Stimulated activated naive B cell treated with anti-CD40 and anti-IgM and Interleukin-4, amounts not matched to agents 10 μg/mL and 1 μg/mL and 100 μg/mL, for 72 hours (primary cell): ENCODE measurements around the gene GPR132.
"Not testable (repeated sequence)": the region's sequence is repeated elsewhere in the genome, so short reads cannot be mapped to it uniquely, and the experiment has no call there.

ENCODE experiments used
- ATAC-seq, 2 donors: fragments of 150-1000 bp; cut with Tn5 transposase; replicated peaks; 2 replicates each; pipeline ENCODE4 v1.10.0; 2021; ENCODE audit warnings: moderate library complexity in 1 of 2
- DNase-seq: peaks from one replicate; pipeline ENCODE4 v3.0.0; 2021
- H3K27ac Mint-ChIP-seq: one replicate; pipeline ENCODE4 v1.8.0; 2022; ENCODE audit warnings: mild to moderate bottlenecking, mixed read lengths
- H3K27me3 Mint-ChIP-seq, 2 donors: one replicate each; pipeline ENCODE4 v1.8.0; 2022; ENCODE audit warnings: mixed read lengths in 2 of 2
- H3K36me3 Mint-ChIP-seq, 2 donors: one replicate each; pipeline ENCODE4 v1.8.0; 2022; ENCODE audit warnings: mixed read lengths in 2 of 2, mild to moderate bottlenecking in 1 of 2
- H3K4me1 Mint-ChIP-seq, 2 donors: one replicate each; pipeline ENCODE4 v1.8.0; 2022; ENCODE audit warnings: mixed read lengths in 2 of 2, mild to moderate bottlenecking in 1 of 2
- H3K4me3 Mint-ChIP-seq, 2 donors: one replicate each; pipeline ENCODE4 v1.8.0; 2022; ENCODE audit warnings: mild to moderate bottlenecking in 2 of 2, mixed read lengths in 2 of 2, moderate library complexity in 1 of 2
- H3K9me3 Mint-ChIP-seq, 2 donors: one replicate each; pipeline ENCODE4 v1.8.0; 2022; ENCODE audit warnings: mixed read lengths in 2 of 2, mild to moderate bottlenecking in 1 of 2

GPR132 gene

GRCh38 chr14:105042813-105043212 is 22.4 kb downstream of the GPR132 start:
- H3K4me3 Mint-ChIP-seq, result no peak overlapping the region
- DNase-seq, result no peak
- peaks cover 7 to 14% of the 10 kb centered on the region in 2 donors for H3K36me3 Mint-ChIP-seq
- peaks cover 15 to 40% of the 10 kb centered on the region in 2 donors for H3K4me1 Mint-ChIP-seq
- no peaks in the 10 kb centered on the region for H3K9me3 Mint-ChIP-seq
- peaks cover 0 to 4% of the 10 kb centered on the region in 2 donors for H3K27me3 Mint-ChIP-seq
- no peak for ATAC-seq
- peak overlapping the region; percentile 5 for H3K27ac Mint-ChIP-seq

DNA sequence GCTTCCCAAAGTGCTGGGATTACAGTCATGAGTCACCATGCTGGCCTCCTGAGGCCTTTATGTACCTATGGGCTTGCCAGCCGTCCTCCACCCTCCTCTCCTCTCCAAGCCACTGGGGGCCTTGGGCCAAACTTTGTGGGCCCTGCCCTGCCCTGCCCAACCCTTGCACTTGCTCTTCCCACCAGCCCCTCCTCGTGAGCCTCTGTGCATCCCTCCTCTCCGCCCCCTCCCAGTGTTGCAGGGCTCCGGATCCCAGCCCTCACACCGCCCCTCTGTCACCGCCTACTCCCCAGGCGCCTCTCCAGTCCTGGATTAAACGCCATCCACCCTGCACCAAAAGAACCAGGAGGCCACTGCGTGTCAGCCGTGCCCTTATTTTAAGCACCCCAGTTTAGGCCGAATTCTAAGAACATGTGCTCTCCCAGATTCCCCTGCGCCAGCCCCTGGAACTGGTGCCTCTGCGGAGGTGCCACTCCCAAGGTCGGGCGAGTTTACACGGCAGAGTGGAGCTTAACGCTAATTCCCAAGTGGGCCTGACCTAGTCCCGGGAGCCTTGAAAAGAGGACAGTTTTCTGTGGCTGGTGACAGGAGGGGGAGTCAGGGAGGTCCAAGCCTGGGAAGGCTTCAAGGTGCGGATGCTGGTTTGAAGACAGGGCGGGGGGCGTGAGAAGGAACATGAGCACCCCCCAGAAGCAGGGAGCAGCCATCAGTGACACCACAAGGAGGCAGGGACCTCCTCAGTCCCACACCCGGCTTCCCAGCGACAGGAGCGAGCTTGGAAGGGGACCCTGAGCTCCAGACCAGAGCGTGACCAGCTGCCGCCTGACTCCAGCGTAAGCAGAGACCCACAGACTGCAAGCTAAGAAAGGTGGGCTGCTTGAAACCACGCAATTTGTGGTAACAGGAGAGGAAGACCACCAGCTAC is 23.1 kb downstream of the GPR132 start:
- Mint-ChIP-seq H3K36me3 (peaks cover 2 to 6% of the 10 kb centered on the region in 2 donors), H3K4me3 (no peak overlapping the region), H3K27me3 (peaks cover 0 to 4% of the 10 kb centered on the region in 2 donors), H3K4me1 (peaks cover 12 to 33% of the 10 kb centered on the region in 2 donors), H3K27ac (no peak overlapping the region), H3K9me3 (no peaks in the 10 kb centered on the region)
- DNase-seq (no peak), ATAC-seq (no peak)

DNA sequence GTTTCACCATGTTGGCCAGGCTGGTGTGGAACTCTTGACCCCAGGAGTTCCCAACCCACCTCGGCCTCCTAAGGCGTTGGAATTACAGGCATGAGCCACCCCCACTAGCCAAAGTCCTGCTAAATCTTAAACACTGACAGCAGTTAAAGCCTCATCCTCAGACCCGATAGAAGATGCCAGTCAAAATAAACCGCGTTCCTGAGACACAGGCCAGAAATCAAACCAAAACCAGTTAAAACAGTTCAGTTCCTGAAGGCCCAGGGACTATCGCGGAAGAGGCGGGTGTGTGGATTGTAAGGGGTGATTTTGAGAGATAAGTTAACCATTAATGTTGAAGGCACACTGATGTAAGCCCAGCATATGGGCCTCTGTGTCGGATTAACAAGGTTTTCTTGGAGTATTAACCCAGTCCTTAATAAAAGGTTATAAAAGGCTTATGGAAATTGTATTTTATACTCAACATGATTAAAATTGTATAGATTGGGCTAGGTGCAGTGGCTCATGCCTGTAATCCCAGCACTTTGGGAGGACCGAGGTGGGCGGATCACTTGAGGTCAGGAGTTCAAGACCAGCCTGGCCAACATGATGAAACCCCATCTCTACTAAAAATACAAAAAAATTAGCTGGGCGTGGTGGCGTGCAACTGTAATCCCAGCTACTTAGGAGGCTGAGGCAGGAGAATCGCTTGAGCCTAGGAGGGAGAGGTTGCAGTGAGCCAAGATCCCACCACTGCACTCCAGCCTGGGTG is 25.6 kb downstream of the GPR132 start:
- no peak for DNase-seq
- Mint-ChIP-seq H3K27ac (peak overlapping the region; percentile 51), H3K27me3 (peaks cover 0 to 4% of the 10 kb centered on the region in 2 donors), H3K4me1 (peaks cover 3 to 13% of the 10 kb centered on the region in 2 donors), H3K36me3 (no peaks in the 10 kb centered on the region), H3K4me3 (no peak overlapping the region), H3K9me3 (no peaks in the 10 kb centered on the region)
- no peak for ATAC-seq

DNA sequence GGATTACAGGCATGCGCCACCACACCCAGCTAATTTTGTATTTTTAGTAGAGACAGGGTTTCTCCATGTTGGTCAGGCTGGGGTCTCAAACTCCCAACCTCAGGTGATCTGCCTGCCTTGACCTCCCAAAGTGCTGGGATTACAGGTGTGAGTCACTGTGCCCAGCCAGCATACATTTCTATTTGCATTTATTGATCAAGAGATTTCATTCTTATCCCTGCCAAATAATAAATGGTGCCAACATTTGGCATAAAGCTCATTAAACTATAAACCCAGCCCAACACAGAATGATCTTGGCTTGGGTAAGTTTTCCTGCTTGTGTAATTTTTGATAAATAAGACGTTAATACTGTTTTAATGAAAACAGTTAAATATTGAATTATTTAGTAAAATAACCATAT is 29.6 kb downstream of the GPR132 start:
- H3K4me3 Mint-ChIP-seq, H3K36me3 Mint-ChIP-seq, DNase-seq, H3K9me3 Mint-ChIP-seq, ATAC-seq, H3K27me3 Mint-ChIP-seq: not testable (repeated sequence)
- Mint-ChIP-seq H3K27ac (peak overlapping the region; percentile 73), H3K4me1 (peaks cover 4 to 13% of the 10 kb centered on the region in 2 donors)

GRCh38 chr14:105034315-105035039 is 30.8 kb downstream of the GPR132 start:
- no peak overlapping the region for H3K4me3 Mint-ChIP-seq
- no peak overlapping the region for H3K27ac Mint-ChIP-seq
- ATAC-seq (no peak), DNase-seq (no peak)
- no peaks in the 10 kb centered on the region for H3K9me3 Mint-ChIP-seq
- peaks cover 4 to 14% of the 10 kb centered on the region in 2 donors for H3K4me1 Mint-ChIP-seq
- H3K36me3 Mint-ChIP-seq, result peaks cover 0 to 6% of the 10 kb centered on the region in 2 donors
- no peaks in the 10 kb centered on the region for H3K27me3 Mint-ChIP-seq

GRCh38 chr14:105033412-105033900 is 31.8 kb downstream of the GPR132 start:
- peaks cover 4 to 14% of the 10 kb centered on the region in 2 donors for H3K4me1 Mint-ChIP-seq
- peak overlapping the region; percentile 58 to 74 for H3K4me3 Mint-ChIP-seq
- not testable (repeated sequence) for ATAC-seq

GRCh38 chr14:105032451-105032901 is 32.8 kb downstream of the GPR132 start:
- not testable (repeated sequence) for H3K9me3 Mint-ChIP-seq, ATAC-seq, H3K4me3 Mint-ChIP-seq, H3K36me3 Mint-ChIP-seq, DNase-seq, H3K27ac Mint-ChIP-seq, H3K27me3 Mint-ChIP-seq
- H3K4me1 Mint-ChIP-seq, result peaks cover 4 to 14% of the 10 kb centered on the region in 2 donors

More at GRCh38 chr14:105033412-105033900, 31.8 kb downstream of the GPR132 start:
- peak overlapping the region; percentile 28 for H3K27ac Mint-ChIP-seq
- H3K9me3 Mint-ChIP-seq, DNase-seq, H3K27me3 Mint-ChIP-seq, H3K36me3 Mint-ChIP-seq: not testable (repeated sequence)

DNA sequence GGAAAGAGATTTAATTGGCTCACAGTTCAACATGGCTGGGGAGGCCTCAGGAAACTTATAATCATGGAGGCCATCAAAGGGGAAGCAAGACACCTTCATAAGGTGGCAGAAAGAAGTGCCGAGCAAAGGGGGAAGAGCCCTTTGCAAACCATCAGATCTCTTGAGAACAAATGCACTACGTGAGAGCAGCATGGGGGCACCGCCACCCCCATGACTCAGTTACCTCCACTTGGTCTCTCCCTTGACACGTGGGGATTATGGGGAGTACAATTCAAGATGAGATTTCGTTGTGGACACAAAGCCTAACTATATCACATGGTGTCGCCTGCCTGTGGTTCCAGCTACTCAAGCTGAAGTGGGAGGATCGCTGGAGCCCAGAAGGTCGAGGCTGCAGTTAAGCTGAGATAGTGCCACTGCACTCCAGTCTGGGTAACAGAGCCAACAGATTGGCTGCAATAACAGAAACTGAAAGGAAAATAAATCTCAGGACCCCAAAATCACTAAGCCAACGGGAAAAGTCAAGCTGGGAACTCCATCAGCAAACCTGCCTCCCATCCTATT is 34.3 kb downstream of the GPR132 start:
- Mint-ChIP-seq H3K27me3 (no peaks in the 10 kb centered on the region), H3K9me3 (peaks cover 0 to 2% of the 10 kb centered on the region in 2 donors), H3K36me3 (peaks cover 2 to 13% of the 10 kb centered on the region in 2 donors), H3K27ac (no peak overlapping the region), H3K4me1 (peaks cover 8 to 19% of the 10 kb centered on the region in 2 donors), H3K4me3 (no peak overlapping the region)
- ATAC-seq (no peak), DNase-seq (no peak)

GRCh38 chr14:105030194-105030593 is 35.0 kb downstream of the GPR132 start:
- H3K27me3 Mint-ChIP-seq, result no peaks in the 10 kb centered on the region
- peaks cover 8 to 19% of the 10 kb centered on the region in 2 donors for H3K4me1 Mint-ChIP-seq
- no peak overlapping the region for H3K27ac Mint-ChIP-seq
- H3K4me3 Mint-ChIP-seq, result no peak overlapping the region
- DNase-seq (no peak), ATAC-seq (no peak)
- H3K36me3 Mint-ChIP-seq, result peaks cover 2 to 13% of the 10 kb centered on the region in 2 donors
- peaks cover 0 to 2% of the 10 kb centered on the region in 2 donors for H3K9me3 Mint-ChIP-seq

- H3K36me3 Mint-ChIP-seq, result peaks cover 2 to 13% of the 10 kb centered on the region in 2 donors
These were observed 35.8 kb downstream of the GPR132 start for GRCh38 chr14:105029402-105029801.

DNA sequence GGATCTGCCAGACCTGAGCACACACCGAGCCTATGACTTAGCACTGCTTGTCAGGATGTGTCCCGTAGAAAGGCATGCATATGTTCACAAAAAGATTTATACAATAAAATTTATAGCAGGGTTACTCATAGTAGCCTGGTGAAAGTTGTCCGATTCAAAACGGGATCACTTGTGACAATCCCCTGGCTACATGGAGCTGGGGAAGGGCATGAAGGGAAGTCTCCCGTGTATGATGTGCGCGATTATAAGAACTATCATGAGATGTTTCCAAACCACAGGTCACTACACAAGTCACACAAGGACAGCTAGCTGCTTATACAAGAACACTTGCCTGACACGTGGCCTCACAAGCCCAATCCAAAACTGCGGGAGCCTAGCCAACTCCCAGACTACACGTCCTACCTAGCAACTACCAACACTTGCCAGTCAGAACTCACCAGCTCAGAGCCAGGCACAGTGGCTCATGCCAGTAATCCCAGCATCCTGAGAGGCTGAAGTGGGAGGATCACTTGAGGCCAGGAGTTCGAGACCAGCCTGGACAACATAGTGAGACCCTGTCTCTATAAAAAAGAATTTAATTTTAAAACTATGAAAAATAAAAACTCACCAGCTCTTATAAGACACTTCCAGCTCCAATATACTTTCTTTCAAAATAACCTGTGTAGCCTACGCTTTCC is 36.8 kb downstream of the GPR132 start:
- Mint-ChIP-seq H3K36me3 (peaks cover 2 to 14% of the 10 kb centered on the region in 2 donors), H3K9me3 (peaks cover 0 to 2% of the 10 kb centered on the region in 2 donors), H3K27ac (no peak overlapping the region), H3K4me1 (peaks cover 11 to 23% of the 10 kb centered on the region in 2 donors), H3K4me3 (no peak overlapping the region), H3K27me3 (no peaks in the 10 kb centered on the region)
- ATAC-seq, result no peak
- DNase-seq, result no peak

More at GRCh38 chr14:105029402-105029801, 35.8 kb downstream of the GPR132 start:
- DNase-seq (no peak), ATAC-seq (no peak)
- Mint-ChIP-seq H3K27me3 (no peaks in the 10 kb centered on the region), H3K4me1 (peaks cover 11 to 24% of the 10 kb centered on the region in 2 donors), H3K4me3 (no peak overlapping the region), H3K27ac (no peak overlapping the region), H3K9me3 (peaks cover 0 to 2% of the 10 kb centered on the region in 2 donors)

DNA sequence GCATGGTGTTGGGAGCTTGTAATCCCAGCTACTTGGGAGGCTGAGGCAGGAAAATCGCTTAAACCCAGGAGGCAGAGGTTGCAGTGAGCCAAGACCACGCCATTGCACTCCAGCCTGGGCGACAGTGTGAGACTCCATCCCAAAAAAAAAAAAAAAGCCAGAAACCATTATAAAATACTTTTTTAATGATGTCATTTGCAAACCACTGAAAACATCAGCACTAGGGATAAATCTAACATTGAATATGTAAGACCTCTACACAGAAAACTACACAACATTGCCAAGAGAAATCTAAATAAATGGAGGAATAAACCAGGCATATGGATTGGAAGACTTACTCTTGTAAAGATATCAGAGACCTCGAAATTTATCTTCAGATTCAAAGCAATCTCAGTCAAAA is 37.5 kb downstream of the GPR132 start:
- H3K4me3 Mint-ChIP-seq, ATAC-seq: not testable (repeated sequence)
- H3K4me1 Mint-ChIP-seq, result peaks cover 13 to 28% of the 10 kb centered on the region in 2 donors

More for the DNA sequence above, 37.5 kb downstream of the GPR132 start:
- H3K27me3 Mint-ChIP-seq, H3K9me3 Mint-ChIP-seq, DNase-seq, H3K27ac Mint-ChIP-seq: not testable (repeated sequence)
- H3K36me3 Mint-ChIP-seq, result peaks cover 2 to 17% of the 10 kb centered on the region in 2 donors
